Activated CD8-positive, alpha-beta T cell treated with anti-CD3 and anti-CD28 coated beads for 36 hours (primary cell): Measurements from ENCODE around the gene C1RL. TPM values are rescaled to one million over a fixed set of nuclear protein-coding genes. Genes with fewer than 3 reads are reported as not detected.

Experiments used
- ATAC-seq: fragments of 200-7000 bp; cut with Tn5 transposase; one replicate; pipeline ENCODE4 v1.10.0; 2021; ENCODE audit warnings: mild to moderate bottlenecking, moderate library complexity
- CTCF ChIA-PET: fragments of 350-600 bp; sonication (Branson Sonifier 250); formaldehyde crosslinking; loops from one replicate; lab custom pipeline; 2021; ENCODE audit warnings: antibody characterized with exemption; lab: Charles Lee
- POLR2A ChIA-PET: fragments of 350-600 bp; sonication (Branson Sonifier 250); formaldehyde crosslinking; loops from one replicate; lab custom pipeline; 2021; ENCODE audit warnings: antibody characterized with exemption; lab: Charles Lee
- DNase-seq: peaks from one replicate; pipeline ENCODE4 v3.0.0-alpha.2; 2020
- H3K27ac Mint-ChIP-seq: one replicate; pipeline ENCODE4 v1.8.0; 2021; ENCODE audit warnings: mild to moderate bottlenecking, mixed read lengths
- H3K27me3 Mint-ChIP-seq: one replicate; pipeline ENCODE4 v1.8.0; 2021; ENCODE audit warnings: mixed read lengths
- H3K36me3 Mint-ChIP-seq: one replicate; pipeline ENCODE4 v1.8.0; 2021; ENCODE audit warnings: low read depth, mixed read lengths
- H3K4me1 Mint-ChIP-seq: one replicate; pipeline ENCODE4 v1.8.0; 2021; ENCODE audit warnings: low read depth, mixed read lengths
- H3K4me3 Mint-ChIP-seq: one replicate; pipeline ENCODE4 v1.8.0; 2021; ENCODE audit warnings: mild to moderate bottlenecking, moderate library complexity, mixed read lengths
- H3K9me3 Mint-ChIP-seq: one replicate; pipeline ENCODE4 v1.8.0; 2021; ENCODE audit warnings: mixed read lengths
- intact Hi-C: fragments of 100-400 bp; cut with micrococcal nuclease; formaldehyde crosslinking; loops from one replicate; pipeline ENCODE4 v1.10.0; 2022
- total RNA-seq, 2 experiments: library from RNA; stranded (reverse); gene quantifications; one replicate each; pipeline ENCODE4 v1.2.3, GENCODE V29; 2021
- TF ChIP-seq, protein P1 (sequence below): fragments of 200-600 bp; IDR thresholded peaks from one replicate; pipeline ENCODE4 v1.8.0; 2022; ENCODE audit warnings: antibody characterized with exemption, mild to moderate bottlenecking

C1RL gene
- total RNA-seq, 2 experiments from 2014 or later = 10.5 to 11.8 TPM

- ATAC-seq = no peak
- POLR2A ChIA-PET = no interaction called here
- no peaks in the 10 kb centered on the region for H3K27me3 Mint-ChIP-seq
Measured at GRCh38 chr12:7150356-7150755, 41.3 kb upstream of the C1RL start.

GRCh38 chr12:7146906-7147305 lies 37.9 kb upstream of the C1RL start:
- intact Hi-C loops = no loop called here
- TF ChIP-seq, protein P1, sequence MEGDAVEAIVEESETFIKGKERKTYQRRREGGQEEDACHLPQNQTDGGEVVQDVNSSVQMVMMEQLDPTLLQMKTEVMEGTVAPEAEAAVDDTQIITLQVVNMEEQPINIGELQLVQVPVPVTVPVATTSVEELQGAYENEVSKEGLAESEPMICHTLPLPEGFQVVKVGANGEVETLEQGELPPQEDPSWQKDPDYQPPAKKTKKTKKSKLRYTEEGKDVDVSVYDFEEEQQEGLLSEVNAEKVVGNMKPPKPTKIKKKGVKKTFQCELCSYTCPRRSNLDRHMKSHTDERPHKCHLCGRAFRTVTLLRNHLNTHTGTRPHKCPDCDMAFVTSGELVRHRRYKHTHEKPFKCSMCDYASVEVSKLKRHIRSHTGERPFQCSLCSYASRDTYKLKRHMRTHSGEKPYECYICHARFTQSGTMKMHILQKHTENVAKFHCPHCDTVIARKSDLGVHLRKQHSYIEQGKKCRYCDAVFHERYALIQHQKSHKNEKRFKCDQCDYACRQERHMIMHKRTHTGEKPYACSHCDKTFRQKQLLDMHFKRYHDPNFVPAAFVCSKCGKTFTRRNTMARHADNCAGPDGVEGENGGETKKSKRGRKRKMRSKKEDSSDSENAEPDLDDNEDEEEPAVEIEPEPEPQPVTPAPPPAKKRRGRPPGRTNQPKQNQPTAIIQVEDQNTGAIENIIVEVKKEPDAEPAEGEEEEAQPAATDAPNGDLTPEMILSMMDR = no peak
- CTCF ChIA-PET = no interaction called here
- Mint-ChIP-seq H3K27ac (no peak overlapping the region), H3K36me3 (peaks cover 19% of the 10 kb centered on the region), H3K4me1 (no peaks in the 10 kb centered on the region), H3K27me3 (no peaks in the 10 kb centered on the region), H3K9me3 (no peaks in the 10 kb centered on the region), H3K4me3 (no peak overlapping the region)
- ATAC-seq = no peak
- POLR2A ChIA-PET = interaction anchor here (1.1 kb wide), 1 partner anchor 15 kb away, joined by 3 read pairs; no protein-coding TSS in a partner anchor
- no peak for DNase-seq

More at GRCh38 chr12:7150356-7150755, 41.3 kb upstream of the C1RL start:
- intact Hi-C loops = no loop called here
- TF ChIP-seq, protein P1 = no peak
- no peaks in the 10 kb centered on the region for H3K9me3 Mint-ChIP-seq
- H3K27ac Mint-ChIP-seq = no peak overlapping the region
- peaks cover 16% of the 10 kb centered on the region for H3K36me3 Mint-ChIP-seq
- CTCF ChIA-PET = interaction anchor here (0.9 kb wide), 1 partner anchor 8 kb away, joined by 3 read pairs; no protein-coding TSS in a partner anchor
- no peak overlapping the region for H3K4me3 Mint-ChIP-seq
- no peaks in the 10 kb centered on the region for H3K4me1 Mint-ChIP-seq
- no peak for DNase-seq

DNA sequence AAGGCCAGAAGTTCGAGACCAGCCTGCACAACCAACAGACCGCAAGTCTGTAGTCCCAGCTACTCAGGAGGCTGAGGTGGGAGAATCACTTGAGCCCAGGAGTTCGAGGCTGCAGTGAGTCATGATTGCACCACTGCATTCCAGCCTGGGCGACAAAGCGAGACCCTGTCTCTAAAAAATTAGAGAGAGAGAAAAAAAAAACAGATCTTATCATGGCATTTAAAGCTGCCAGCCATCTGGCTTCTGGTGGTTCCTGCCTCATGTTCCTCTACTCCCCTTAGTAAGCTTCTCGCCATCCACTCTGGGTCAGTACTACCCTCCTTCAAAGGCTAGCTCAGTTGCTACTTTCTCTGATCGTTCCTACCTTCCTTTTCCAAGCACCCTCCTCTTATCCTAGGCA lies 37.2 kb upstream of the C1RL start:
- Mint-ChIP-seq H3K9me3 (no peaks in the 10 kb centered on the region), H3K27ac (no peak overlapping the region), H3K27me3 (no peaks in the 10 kb centered on the region), H3K36me3 (peaks cover 19% of the 10 kb centered on the region), H3K4me3 (no peak overlapping the region), H3K4me1 (no peaks in the 10 kb centered on the region)
- POLR2A ChIA-PET = interaction anchor here (1.7 kb wide), 1 partner anchor 202 kb away, joined by 5 read pairs; the partner anchor contains the start of genes C12orf57 and RNU7-1
- TF ChIP-seq, protein P1 = no peak
- CTCF ChIA-PET = interaction anchor here (1.0 to 2.3 kb wide), 6 partner anchors 17 to 493 kb away, joined by 3 to 15 read pairs (median 3); partner anchors contain the start of gene LPCAT3
- DNase-seq (no peak), ATAC-seq (no peak)
- intact Hi-C loops = no loop called here

- no peak for ATAC-seq
Measured at GRCh38 chr12:7145671-7146070, 36.7 kb upstream of the C1RL start.

More at GRCh38 chr12:7145671-7146070, 36.7 kb upstream of the C1RL start:
- H3K27ac Mint-ChIP-seq = no peak overlapping the region
- TF ChIP-seq, protein P1 = no peak
- no peaks in the 10 kb centered on the region for H3K4me1 Mint-ChIP-seq
- intact Hi-C loops = no loop called here
- ChIA-PET POLR2A (interaction anchor here (1.7 kb wide), 1 partner anchor 202 kb away, joined by 5 read pairs; the partner anchor contains the start of genes C12orf57 and RNU7-1), CTCF (interaction anchor here (1.0 to 2.3 kb wide), 12 partner anchors 15 to 494 kb away, joined by 3 to 15 read pairs (median 3); partner anchors contain the start of gene LPCAT3)
- no peaks in the 10 kb centered on the region for H3K9me3 Mint-ChIP-seq
- no peak for DNase-seq
- H3K27me3 Mint-ChIP-seq = no peaks in the 10 kb centered on the region
- peaks cover 19% of the 10 kb centered on the region for H3K36me3 Mint-ChIP-seq
- H3K4me3 Mint-ChIP-seq = no peak overlapping the region
